Measurements from ENCODE around the gene BRAP.
"Not testable (repeated sequence)": the region's sequence is repeated elsewhere in the genome, so short reads cannot be mapped to it uniquely, and the experiment has no call there.

Gene BRAP

GRCh38 chr12:111692575-111693210 is 6.9 kb upstream of the BRAP start:
- TF ChIP-seq CTCF (IDR thresholded peaks at IDR 0.05): no peak
- no peak for DNase-seq (ENCODE audit: low spot score)
- H3K27ac ChIP-seq: no peak overlapping the region
- no peak overlapping the region for H3K4me3 ChIP-seq

DNA sequence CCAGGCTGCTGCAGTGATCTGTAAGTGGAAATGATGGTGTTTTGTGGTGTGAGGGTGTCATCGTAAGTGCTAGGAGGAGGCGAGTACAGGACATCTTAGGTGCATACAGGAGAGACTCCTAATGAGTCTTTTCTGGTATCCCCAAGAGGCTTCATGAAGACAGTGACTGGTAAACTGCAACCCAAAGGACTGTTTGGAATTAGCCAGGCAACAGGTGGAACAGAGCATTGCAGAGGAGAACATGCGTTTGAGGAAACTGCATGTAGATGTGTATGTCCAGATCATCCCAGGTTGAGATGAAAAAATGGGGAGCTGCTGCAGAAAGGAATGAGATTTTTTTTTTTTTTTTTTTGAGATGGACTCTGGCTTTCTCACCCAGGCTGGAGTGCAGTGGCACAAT is 5.5 kb upstream of the BRAP start:
- Histone ChIP-seq H3K27ac (no peak overlapping the region), H3K4me3 (no peak overlapping the region)
- no peak for DNase-seq (ENCODE audit: low spot score)
- TF ChIP-seq CTCF (IDR thresholded peaks at IDR 0.05): no peak

DNA sequence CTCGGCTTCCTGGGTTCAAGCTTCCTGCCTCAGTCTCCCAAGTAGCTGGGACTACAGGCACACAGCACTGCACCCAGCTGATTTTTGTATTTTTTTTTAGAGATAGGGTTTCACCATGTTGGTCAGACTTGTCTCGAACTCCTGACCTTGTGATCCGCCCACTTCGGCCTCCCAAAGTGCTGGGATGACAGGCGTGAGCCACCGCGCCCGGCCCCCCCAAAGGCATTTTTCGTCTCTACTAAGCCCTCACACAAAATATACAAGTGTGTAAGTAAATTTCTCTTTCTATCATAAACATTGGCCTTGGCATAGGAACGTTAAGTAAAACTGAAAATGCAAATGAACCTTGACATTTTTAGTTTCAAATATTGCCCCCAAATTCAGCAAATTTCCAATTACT is 2.2 kb upstream of the BRAP start:
- TF ChIP-seq CTCF (IDR thresholded peaks at IDR 0.05): no peak
- no peak overlapping the region for H3K27ac ChIP-seq

DNA sequence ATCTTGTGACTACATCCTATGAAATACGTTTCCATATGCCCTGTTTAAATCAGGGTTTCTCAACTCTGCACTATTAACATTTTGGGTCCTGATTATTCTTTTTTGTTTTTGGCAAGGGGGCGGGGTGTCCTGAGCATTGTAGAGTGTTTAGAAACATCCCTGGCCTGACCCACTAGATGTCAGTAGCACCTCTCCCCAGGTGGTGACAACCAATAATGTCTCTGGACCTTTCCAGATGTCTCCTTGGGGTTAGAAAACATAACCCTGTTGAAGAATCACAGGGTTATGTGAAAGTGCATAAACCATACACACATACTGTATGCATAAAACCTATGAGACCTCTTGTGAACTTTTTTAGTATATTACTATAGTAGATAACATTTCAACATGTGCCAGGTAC is 1.5 kb upstream of the BRAP start:
- no peak for TF ChIP-seq CTCF (IDR thresholded peaks at IDR 0.05)
- DNase-seq (ENCODE audit: low spot score): no peak
- Histone ChIP-seq H3K27ac (no peak overlapping the region), H3K4me3 (peak overlapping the region; percentile 92)

More for the DNA sequence above, 2.2 kb upstream of the BRAP start:
- H3K4me3 ChIP-seq: no peak overlapping the region
- no peak for DNase-seq (ENCODE audit: low spot score)

DNA sequence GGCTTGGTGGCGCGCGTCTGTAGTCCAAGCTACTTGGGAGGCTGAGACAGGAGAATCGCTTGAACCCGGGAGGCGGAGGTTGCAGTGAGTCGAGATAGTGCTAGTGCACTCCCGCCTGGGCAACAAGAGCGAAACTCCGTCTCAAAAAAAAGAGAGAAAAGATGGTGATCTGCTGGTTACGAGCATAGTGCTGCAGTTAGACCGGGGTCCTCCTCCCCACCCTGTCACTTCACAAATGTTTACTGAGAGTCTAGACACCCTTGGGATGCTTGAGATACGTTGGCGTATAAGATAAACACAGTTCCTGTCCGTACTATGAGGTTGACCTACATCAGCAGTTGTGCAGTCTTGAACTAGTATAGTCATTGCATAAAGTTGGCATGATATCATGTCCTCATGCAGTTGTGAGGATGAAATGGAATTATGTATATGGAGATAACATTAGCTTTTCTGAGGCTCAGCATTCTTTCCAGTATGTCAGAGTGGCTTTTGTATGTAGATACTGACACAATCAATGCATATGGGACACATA is 884 bp upstream of the BRAP start:
- no peak for TF ChIP-seq CTCF (IDR thresholded peaks at IDR 0.05)

GRCh38 chr12:111685322-111685810 is 390 bp downstream of the BRAP start:
- Histone ChIP-seq H3K4me3 (peak overlapping the region; percentile 92), H3K27ac (peak overlapping the region; percentile 84 to 86)
- TF ChIP-seq CTCF (IDR thresholded peaks at IDR 0.05): no peak
- DNase-seq (ENCODE audit: low spot score): no peak

More for the DNA sequence above, 884 bp upstream of the BRAP start:
- Histone ChIP-seq H3K4me3 (peak overlapping the region; percentile 92), H3K27ac (peak overlapping the region; percentile 84 to 86)
- no peak for DNase-seq (ENCODE audit: low spot score)

DNA sequence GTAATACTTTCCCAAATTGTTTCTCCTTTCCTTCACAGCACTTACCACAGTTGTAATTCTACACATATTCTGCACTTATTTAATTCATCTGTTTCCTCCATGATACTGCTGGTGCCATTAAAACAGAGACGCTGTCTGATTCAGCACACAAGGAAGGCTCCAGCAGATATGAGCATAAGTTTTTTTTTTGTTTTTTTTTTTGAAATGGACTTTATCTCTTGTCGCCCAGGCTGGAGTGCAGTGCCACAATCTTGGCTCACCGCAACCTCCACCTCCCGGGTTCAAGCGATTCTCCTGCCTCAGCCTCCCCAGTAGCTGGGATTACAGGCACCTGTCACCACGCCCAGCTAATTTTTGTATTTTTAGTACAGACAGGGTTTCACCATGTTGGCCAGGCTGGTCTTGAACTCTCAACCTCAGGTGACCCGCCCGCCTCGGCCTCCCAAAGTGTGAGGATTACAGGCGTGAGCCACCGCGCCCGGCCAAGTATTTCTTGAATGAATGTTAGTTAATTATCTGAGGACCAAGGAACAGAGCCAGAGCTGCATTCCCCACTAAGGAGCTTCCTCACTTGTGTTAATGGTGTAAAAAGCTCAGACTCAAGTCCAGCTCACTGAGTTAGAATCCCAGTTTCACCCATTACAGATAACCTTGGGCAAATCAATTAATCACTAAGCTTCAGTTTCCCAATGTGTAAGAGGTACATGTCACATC is 1.1 kb downstream of the BRAP start:
- DNase-seq (ENCODE audit: low spot score): not testable (repeated sequence)
- peak overlapping the region in 1 of 2 donors; percentile 84 for H3K27ac ChIP-seq

More for the DNA sequence above, 1.1 kb downstream of the BRAP start:
- H3K4me3 ChIP-seq: peak overlapping the region; percentile 92
